GM21737 (cell line): Measurements from ENCODE around the gene IQSEC1.

Experiments
- ATAC-seq: cut with Tn5 transposase; IDR thresholded peaks from one replicate; pipeline ENCODE4 v1.9.1; 2021; ENCODE audit warnings: mild to moderate bottlenecking, moderate library complexity; ENCODE audit not compliant: unreplicated experiment

Gene IQSEC1

GRCh38 chr3:13086531-13086981 lies 13.3 kb upstream of the IQSEC1 start:
- ATAC-seq, result no peak

- no peak for ATAC-seq
Observed at GRCh38 chr3:13085846-13086179, 12.6 kb upstream of the IQSEC1 start.

- ATAC-seq, result no peak
Observed at GRCh38 chr3:13085081-13085845, 12.0 kb upstream of the IQSEC1 start.

- ATAC-seq, result no peak
Observed at GRCh38 chr3:13083898-13084297, 10.7 kb upstream of the IQSEC1 start.

- no peak for ATAC-seq
Observed at GRCh38 chr3:13083254-13083653, 10.0 kb upstream of the IQSEC1 start.

GRCh38 chr3:13082677-13083076 lies 9.4 kb upstream of the IQSEC1 start:
- ATAC-seq, result no peak

GRCh38 chr3:13081603-13082360 lies 8.6 kb upstream of the IQSEC1 start:
- no peak for ATAC-seq

GRCh38 chr3:13080591-13080990 lies 7.4 kb upstream of the IQSEC1 start:
- ATAC-seq, result no peak

GRCh38 chr3:13080026-13080425 lies 6.8 kb upstream of the IQSEC1 start:
- no peak for ATAC-seq

- no peak for ATAC-seq
Observed at GRCh38 chr3:13079510-13079909, 6.3 kb upstream of the IQSEC1 start.

GRCh38 chr3:13079051-13079450 lies 5.8 kb upstream of the IQSEC1 start:
- ATAC-seq, result no peak

GRCh38 chr3:13078163-13078905 lies 5.1 kb upstream of the IQSEC1 start:
- ATAC-seq, result no peak

- ATAC-seq, result no peak
Observed at GRCh38 chr3:13077431-13078162, 4.4 kb upstream of the IQSEC1 start.

- no peak for ATAC-seq
Observed at GRCh38 chr3:13075986-13076654, 2.9 kb upstream of the IQSEC1 start.

GRCh38 chr3:13075318-13075717 lies 2.1 kb upstream of the IQSEC1 start:
- no peak for ATAC-seq

- ATAC-seq, result no peak
Observed at GRCh38 chr3:13074006-13074375, 762 bp upstream of the IQSEC1 start.

- no peak for ATAC-seq
Observed at GRCh38 chr3:13072600-13073325, 466 bp downstream of the IQSEC1 start.

- ATAC-seq, result peak; percentile 54
Observed at GRCh38 chr3:13072239-13072599, 1.0 kb downstream of the IQSEC1 start.

- ATAC-seq, result no peak
Observed at GRCh38 chr3:13071695-13072094, 1.5 kb downstream of the IQSEC1 start.
